ENCODE results near the gene DENR.

DNA sequence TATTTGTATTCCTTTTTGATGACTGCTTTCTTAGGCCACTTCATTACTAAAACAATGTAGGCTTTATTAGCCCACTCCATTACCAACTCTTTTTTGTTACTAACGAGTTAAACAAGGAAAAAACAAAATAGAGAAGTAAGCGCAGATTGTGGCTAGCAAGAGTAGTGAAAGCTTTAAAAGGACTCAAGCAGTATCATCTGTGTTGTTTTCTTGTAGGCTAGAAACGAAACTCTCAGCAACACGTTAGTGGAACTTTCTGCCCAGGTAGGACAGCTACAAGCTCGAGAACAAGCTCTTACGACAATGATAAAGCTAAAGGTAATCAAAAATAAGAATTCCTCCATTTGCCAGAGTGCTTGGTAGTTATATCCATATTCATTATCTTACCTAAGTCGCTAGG, 32.9 kb downstream of the DENR start:
- TF ChIP-seq GATA2 (IDR thresholded peaks at IDR 0.05; ENCODE audit: low read depth, low read length), result no peak
- TF ChIP-seq GATA3 (IDR thresholded peaks at IDR 0.05; ENCODE audit: low read depth, low read length), result no peak

All from SH-SY5Y (cell line).